ENCODE measurements around the gene IMPA2.

Gene IMPA2

GRCh38 chr18:12032786-12033642, 51.7 kb downstream of the IMPA2 start:
- no peak for DNase-seq
- H3K9ac ChIP-seq (ENCODE audit: low read depth, low read length): no peak overlapping the region
- H3K79me2 ChIP-seq (ENCODE audit: insufficient read depth, low read length): no peaks in the 10 kb centered on the region
- no peaks in the 10 kb centered on the region for H3K36me3 ChIP-seq (ENCODE audit: insufficient read depth, low read length)
- H3K9me3 ChIP-seq (ENCODE audit: insufficient read depth, low read length, severe bottlenecking): no peaks in the 10 kb centered on the region
- no peak overlapping the region for H3K27ac ChIP-seq (ENCODE audit: low read length)
- no peak for ATAC-seq (ENCODE audit: insufficient read depth, low read depth)
- H3K4me3 ChIP-seq (ENCODE audit: low read depth in 1 of 2, low read length in 2 of 2): no peak overlapping the region
- H3K27me3 ChIP-seq (ENCODE audit: insufficient read depth, low read length, poor library complexity): no peaks in the 10 kb centered on the region
- no peak for TF ChIP-seq EZH2 (IDR thresholded peaks at IDR 0.05; ENCODE audit: borderline replicate concordance, low read depth, low read length, severe bottlenecking)
- TF ChIP-seq, protein P1, sequence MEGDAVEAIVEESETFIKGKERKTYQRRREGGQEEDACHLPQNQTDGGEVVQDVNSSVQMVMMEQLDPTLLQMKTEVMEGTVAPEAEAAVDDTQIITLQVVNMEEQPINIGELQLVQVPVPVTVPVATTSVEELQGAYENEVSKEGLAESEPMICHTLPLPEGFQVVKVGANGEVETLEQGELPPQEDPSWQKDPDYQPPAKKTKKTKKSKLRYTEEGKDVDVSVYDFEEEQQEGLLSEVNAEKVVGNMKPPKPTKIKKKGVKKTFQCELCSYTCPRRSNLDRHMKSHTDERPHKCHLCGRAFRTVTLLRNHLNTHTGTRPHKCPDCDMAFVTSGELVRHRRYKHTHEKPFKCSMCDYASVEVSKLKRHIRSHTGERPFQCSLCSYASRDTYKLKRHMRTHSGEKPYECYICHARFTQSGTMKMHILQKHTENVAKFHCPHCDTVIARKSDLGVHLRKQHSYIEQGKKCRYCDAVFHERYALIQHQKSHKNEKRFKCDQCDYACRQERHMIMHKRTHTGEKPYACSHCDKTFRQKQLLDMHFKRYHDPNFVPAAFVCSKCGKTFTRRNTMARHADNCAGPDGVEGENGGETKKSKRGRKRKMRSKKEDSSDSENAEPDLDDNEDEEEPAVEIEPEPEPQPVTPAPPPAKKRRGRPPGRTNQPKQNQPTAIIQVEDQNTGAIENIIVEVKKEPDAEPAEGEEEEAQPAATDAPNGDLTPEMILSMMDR (IDR thresholded peaks at IDR 0.05; ENCODE audit: borderline replicate concordance, extremely low read depth, low read length, poor library complexity, severe bottlenecking): no peak
- H4K20me1 ChIP-seq (ENCODE audit: insufficient read depth, low read length): no peaks in the 10 kb centered on the region
- H3K4me2 ChIP-seq (ENCODE audit: insufficient read depth, low read length): no peak overlapping the region
- H2AFZ ChIP-seq (ENCODE audit: low read depth, low read length): no peak overlapping the region
- no peaks in the 10 kb centered on the region for H3K4me1 ChIP-seq (ENCODE audit: insufficient read depth, low read length)

DNA sequence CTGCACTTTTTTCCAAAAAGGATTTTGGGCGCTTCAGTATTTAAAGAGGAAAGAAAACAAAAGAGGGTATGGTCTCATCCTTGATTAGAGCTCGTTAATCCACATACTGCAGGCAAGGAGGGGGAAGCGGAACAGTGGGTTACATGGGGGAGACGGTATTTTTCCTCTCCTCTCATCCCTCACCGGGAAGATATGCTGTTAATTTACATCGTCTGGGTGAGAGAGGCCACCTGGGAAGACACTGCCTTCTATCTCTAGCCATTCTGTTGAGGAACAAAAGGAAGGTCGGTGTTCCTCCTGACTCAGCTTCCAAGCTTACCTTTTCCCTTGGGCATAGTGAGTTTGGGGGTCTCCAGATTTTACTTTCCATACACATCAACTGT, 52.3 kb downstream of the IMPA2 start:
- DNase-seq (no peak), ATAC-seq (ENCODE audit: insufficient read depth, low read depth) (no peak)
- Histone ChIP-seq H3K27ac (ENCODE audit: low read length) (no peak overlapping the region), H2AFZ (ENCODE audit: low read depth, low read length) (no peak overlapping the region), H3K9ac (ENCODE audit: low read depth, low read length) (no peak overlapping the region), H3K36me3 (ENCODE audit: insufficient read depth, low read length) (no peaks in the 10 kb centered on the region), H3K9me3 (ENCODE audit: insufficient read depth, low read length, severe bottlenecking) (no peaks in the 10 kb centered on the region), H3K79me2 (ENCODE audit: insufficient read depth, low read length) (no peaks in the 10 kb centered on the region), H3K4me1 (ENCODE audit: insufficient read depth, low read length) (peaks cover under 1% of the 10 kb centered on the region), H4K20me1 (ENCODE audit: insufficient read depth, low read length) (no peaks in the 10 kb centered on the region), H3K4me2 (ENCODE audit: insufficient read depth, low read length) (no peak overlapping the region), H3K4me3 (ENCODE audit: low read depth in 1 of 2, low read length in 2 of 2) (no peak overlapping the region), H3K27me3 (ENCODE audit: insufficient read depth, low read length, poor library complexity) (peaks cover under 1% of the 10 kb centered on the region)
- TF ChIP-seq EZH2 (IDR thresholded peaks at IDR 0.05; ENCODE audit: borderline replicate concordance, low read depth, low read length, severe bottlenecking): no peak

DNA sequence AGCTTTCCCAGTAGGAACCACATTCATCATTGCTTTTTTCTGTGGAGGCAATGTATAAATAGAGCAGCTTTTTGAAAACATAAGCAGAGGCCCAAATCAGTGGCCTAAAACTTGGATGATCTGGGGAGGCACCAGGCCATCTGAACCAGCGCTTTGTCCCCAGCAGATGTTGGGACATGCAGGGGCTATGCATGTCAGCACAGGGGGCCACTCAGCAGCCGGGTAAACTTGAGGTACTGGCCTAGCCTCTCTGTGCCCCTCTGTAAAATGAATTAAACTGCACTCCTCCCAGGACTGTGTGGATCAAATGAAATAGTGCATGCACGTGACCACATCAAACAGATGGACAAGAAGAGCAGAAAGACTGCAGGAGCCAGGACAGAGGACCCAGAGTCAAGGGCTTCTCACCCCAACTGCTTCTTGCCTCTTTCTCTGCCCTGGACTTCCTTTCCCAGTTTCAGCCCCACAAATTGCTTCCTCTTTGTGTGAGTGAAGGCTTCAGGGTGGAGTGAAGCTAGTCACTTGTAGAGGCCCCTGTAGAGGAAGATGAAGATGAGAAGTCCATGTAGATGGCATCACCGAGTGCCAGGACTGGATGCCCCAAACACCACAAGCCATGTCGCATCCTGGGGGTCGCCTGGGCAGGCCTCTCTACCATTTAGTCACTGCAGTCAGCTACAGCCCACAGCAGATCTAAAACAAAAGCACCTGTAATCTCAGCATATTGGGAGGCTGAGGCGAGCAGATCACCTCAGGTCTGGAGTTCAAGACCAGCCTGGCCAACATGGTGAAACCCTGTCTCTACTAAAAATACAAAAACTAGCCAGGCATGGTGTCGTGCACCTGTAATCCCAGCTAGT, 53.2 kb downstream of the IMPA2 start:
- H3K27me3 ChIP-seq (ENCODE audit: insufficient read depth, low read length, poor library complexity): peaks cover 3% of the 10 kb centered on the region
- no peak overlapping the region for H3K27ac ChIP-seq (ENCODE audit: low read length)
- H3K4me3 ChIP-seq (ENCODE audit: low read depth in 1 of 2, low read length in 2 of 2): no peak overlapping the region
- no peaks in the 10 kb centered on the region for H3K79me2 ChIP-seq (ENCODE audit: insufficient read depth, low read length)
- H3K4me1 ChIP-seq (ENCODE audit: insufficient read depth, low read length): peaks cover 3% of the 10 kb centered on the region
- no peak overlapping the region for H3K9ac ChIP-seq (ENCODE audit: low read depth, low read length)
- H3K36me3 ChIP-seq (ENCODE audit: insufficient read depth, low read length): no peaks in the 10 kb centered on the region
- DNase-seq (no peak), ATAC-seq (ENCODE audit: insufficient read depth, low read depth) (no peak)
- TF ChIP-seq, protein P1 (IDR thresholded peaks at IDR 0.05; ENCODE audit: borderline replicate concordance, extremely low read depth, low read length, poor library complexity, severe bottlenecking): no peak
- no peak for TF ChIP-seq EZH2 (IDR thresholded peaks at IDR 0.05; ENCODE audit: borderline replicate concordance, low read depth, low read length, severe bottlenecking)
- no peaks in the 10 kb centered on the region for H4K20me1 ChIP-seq (ENCODE audit: insufficient read depth, low read length)
- H2AFZ ChIP-seq (ENCODE audit: low read depth, low read length): no peak overlapping the region
- no peaks in the 10 kb centered on the region for H3K9me3 ChIP-seq (ENCODE audit: insufficient read depth, low read length, severe bottlenecking)
- no peak overlapping the region for H3K4me2 ChIP-seq (ENCODE audit: insufficient read depth, low read length)

GRCh38 chr18:12035481-12035880, 54.2 kb downstream of the IMPA2 start:
- DNase-seq (no peak), ATAC-seq (ENCODE audit: insufficient read depth, low read depth) (no peak)
- Histone ChIP-seq H3K4me3 (ENCODE audit: low read depth in 1 of 2, low read length in 2 of 2) (no peak overlapping the region), H3K4me2 (ENCODE audit: insufficient read depth, low read length) (no peak overlapping the region), H3K36me3 (ENCODE audit: insufficient read depth, low read length) (no peaks in the 10 kb centered on the region), H4K20me1 (ENCODE audit: insufficient read depth, low read length) (no peaks in the 10 kb centered on the region), H3K27me3 (ENCODE audit: insufficient read depth, low read length, poor library complexity) (peaks cover 3% of the 10 kb centered on the region), H3K4me1 (ENCODE audit: insufficient read depth, low read length) (peaks cover 3% of the 10 kb centered on the region), H3K9ac (ENCODE audit: low read depth, low read length) (no peak overlapping the region), H3K9me3 (ENCODE audit: insufficient read depth, low read length, severe bottlenecking) (no peaks in the 10 kb centered on the region), H2AFZ (ENCODE audit: low read depth, low read length) (no peak overlapping the region), H3K79me2 (ENCODE audit: insufficient read depth, low read length) (no peaks in the 10 kb centered on the region), H3K27ac (ENCODE audit: low read length) (no peak overlapping the region)
- TF ChIP-seq, protein P1 (IDR thresholded peaks at IDR 0.05; ENCODE audit: borderline replicate concordance, extremely low read depth, low read length, poor library complexity, severe bottlenecking): no peak
- TF ChIP-seq EZH2 (IDR thresholded peaks at IDR 0.05; ENCODE audit: borderline replicate concordance, low read depth, low read length, severe bottlenecking): no peak

Data from DND-41 (cell line).